PFSK-1 (cell line): ENCODE data around the gene UBXN10.

Experiments used
- POLR2AphosphoS5 ChIP-seq: IDR thresholded peaks from 2 replicates; pipeline ENCODE4 v1.6.1; 2012; ENCODE audit warnings: low read depth, mild to moderate bottlenecking, control low read depth, low read length, moderate library complexity
- REST ChIP-seq, 2 experiments: IDR thresholded peaks; 2 replicates each; pipeline versions ENCODE4 v1.6.1 to v1.8.0; 2011 to 2012; ENCODE audit warnings: low read depth in 2 of 2, low read length in 2 of 2, control low read depth in 1 of 2, inconsistent platforms in 1 of 2, mild to moderate bottlenecking in 1 of 2, moderate library complexity in 1 of 2; ENCODE audit not compliant: insufficient read depth in 1 of 2
- SIN3A ChIP-seq: IDR thresholded peaks from 2 replicates; pipeline ENCODE4 v1.6.1; 2012; ENCODE audit warnings: mild to moderate bottlenecking, low read length, moderate library complexity, borderline replicate concordance; ENCODE audit not compliant: insufficient read depth

DNA sequence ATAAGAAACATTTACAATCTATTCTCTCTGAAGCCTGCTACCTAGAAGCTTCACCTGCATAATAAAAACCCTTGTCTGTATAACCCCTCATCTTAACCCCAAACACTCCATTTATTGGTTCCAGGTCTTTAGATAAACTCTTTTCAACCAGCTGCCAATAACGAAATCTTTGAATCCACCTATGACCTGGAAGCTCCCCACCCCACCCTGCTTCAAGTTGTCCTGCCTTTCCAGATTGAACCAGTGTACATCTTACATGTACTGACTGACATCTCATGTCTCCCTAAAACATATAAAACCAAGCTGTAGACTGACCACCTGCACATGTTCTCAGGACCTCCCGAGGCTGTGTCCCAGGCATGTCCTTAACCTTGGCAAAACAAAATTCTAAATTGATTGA, 54.1 kb downstream of the UBXN10 start:
- TF ChIP-seq SIN3A (no peak), POLR2AphosphoS5 (no peak), REST (IDR thresholded peaks at IDR 0.05; ENCODE audit: insufficient read depth in 1 of 2, low read depth in 2 of 2, low read length in 2 of 2) (no peak)
